H7 (cell line): ENCODE measurements around the gene PLCE1. TPM values are rescaled to one million over a fixed set of nuclear protein-coding genes. Genes with fewer than 3 reads are reported as not detected.

Source experiments
- DNase-seq: peaks from one replicate; pipeline ENCODE4 v3.0.0; 2012
- H3K27me3 ChIP-seq: 2 replicates; pipeline ENCODE4 v1.6.0; 2011; ENCODE audit warnings: mild to moderate bottlenecking, low read length; ENCODE audit not compliant: control insufficient read depth, insufficient read depth
- H3K36me3 ChIP-seq: replicated peaks from 2 replicates; pipeline ENCODE4 v1.5.1; 2011; ENCODE audit warnings: low read length; ENCODE audit not compliant: control insufficient read depth, insufficient read depth
- H3K4me3 ChIP-seq: 2 replicates; pipeline ENCODE4 v1.5.1; 2011; ENCODE audit warnings: low read depth, mild to moderate bottlenecking, control low read depth, low read length, moderate library complexity; ENCODE audit not compliant: insufficient read depth
- total RNA-seq: library from RNA; depleted of rRNA; stranded (reverse); fragments of >200 nt; shearing (Covaris generic); gene quantifications from 2 replicates; pipeline ENCODE4 v1.2.3, GENCODE V29; 2014

The PLCE1 gene
- total RNA-seq, 1 experiment from 2014 or later = 0.69 TPM

GRCh38 chr10:94001416-94001810 is 7.7 kb downstream of the PLCE1 start:
- Histone ChIP-seq H3K27me3 (peaks cover 8% of the 10 kb centered on the region), H3K36me3 (no peaks in the 10 kb centered on the region), H3K4me3 (no peak overlapping the region)
- no peak for DNase-seq

- no peak for DNase-seq
- H3K36me3 ChIP-seq = no peaks in the 10 kb centered on the region
- H3K4me3 ChIP-seq = no peak overlapping the region
- H3K27me3 ChIP-seq = peaks cover 3% of the 10 kb centered on the region; the same call in 1 of the 2 replicates
Observed at GRCh38 chr10:94002156-94002555, 8.4 kb downstream of the PLCE1 start.

- H3K4me3 ChIP-seq = no peak overlapping the region
- H3K36me3 ChIP-seq = no peaks in the 10 kb centered on the region
- DNase-seq = no peak
- peaks cover 2% of the 10 kb centered on the region; the same call in 1 of the 2 replicates for H3K27me3 ChIP-seq
Observed at GRCh38 chr10:94003488-94003887, 9.8 kb downstream of the PLCE1 start.

- DNase-seq = no peak
- Histone ChIP-seq H3K36me3 (no peaks in the 10 kb centered on the region), H3K4me3 (no peak overlapping the region), H3K27me3 (no peaks in the 10 kb centered on the region; the same call in 1 of the 2 replicates)
Observed at GRCh38 chr10:94005050-94005449, 11.3 kb downstream of the PLCE1 start.

- H3K4me3 ChIP-seq = no peak overlapping the region
- DNase-seq = no peak
- no peaks in the 10 kb centered on the region; the same call in 1 of the 2 replicates for H3K27me3 ChIP-seq
- no peaks in the 10 kb centered on the region for H3K36me3 ChIP-seq
Observed at GRCh38 chr10:94006591-94007550, 13.1 kb downstream of the PLCE1 start.

GRCh38 chr10:94008526-94008925 is 14.8 kb downstream of the PLCE1 start:
- no peaks in the 10 kb centered on the region for H3K36me3 ChIP-seq
- no peak overlapping the region for H3K4me3 ChIP-seq
- DNase-seq = no peak
- no peaks in the 10 kb centered on the region for H3K27me3 ChIP-seq

GRCh38 chr10:94010116-94010515 is 16.4 kb downstream of the PLCE1 start:
- Histone ChIP-seq H3K4me3 (no peak overlapping the region), H3K36me3 (no peaks in the 10 kb centered on the region), H3K27me3 (no peaks in the 10 kb centered on the region)
- no peak for DNase-seq

GRCh38 chr10:94010886-94011285 is 17.2 kb downstream of the PLCE1 start:
- H3K27me3 ChIP-seq = no peaks in the 10 kb centered on the region
- no peak for DNase-seq
- H3K36me3 ChIP-seq = no peaks in the 10 kb centered on the region
- H3K4me3 ChIP-seq = no peak overlapping the region

- DNase-seq = no peak
- Histone ChIP-seq H3K27me3 (no peaks in the 10 kb centered on the region), H3K36me3 (no peaks in the 10 kb centered on the region), H3K4me3 (no peak overlapping the region)
Observed at GRCh38 chr10:94011296-94011695, 17.6 kb downstream of the PLCE1 start.

- no peak for DNase-seq
- H3K36me3 ChIP-seq = no peaks in the 10 kb centered on the region
- H3K27me3 ChIP-seq = no peaks in the 10 kb centered on the region
- H3K4me3 ChIP-seq = no peak overlapping the region
Observed at GRCh38 chr10:94012834-94013233, 19.1 kb downstream of the PLCE1 start.

- Histone ChIP-seq H3K27me3 (no peaks in the 10 kb centered on the region), H3K36me3 (no peaks in the 10 kb centered on the region), H3K4me3 (no peak overlapping the region)
- DNase-seq = no peak
Observed at GRCh38 chr10:94013331-94013760, 19.6 kb downstream of the PLCE1 start.

- Histone ChIP-seq H3K27me3 (no peaks in the 10 kb centered on the region), H3K36me3 (no peaks in the 10 kb centered on the region), H3K4me3 (no peak overlapping the region)
- no peak for DNase-seq
Observed at GRCh38 chr10:94014304-94014703, 20.6 kb downstream of the PLCE1 start.

- no peak for DNase-seq
- Histone ChIP-seq H3K36me3 (no peaks in the 10 kb centered on the region), H3K4me3 (no peak overlapping the region), H3K27me3 (no peaks in the 10 kb centered on the region)
Observed at GRCh38 chr10:94016727-94017714, 23.3 kb downstream of the PLCE1 start.

GRCh38 chr10:94018107-94018506 is 24.4 kb downstream of the PLCE1 start:
- DNase-seq = no peak
- H3K4me3 ChIP-seq = no peak overlapping the region
- H3K27me3 ChIP-seq = no peaks in the 10 kb centered on the region
- no peaks in the 10 kb centered on the region for H3K36me3 ChIP-seq
